ENCODE results near the gene FLRT2.

DNA sequence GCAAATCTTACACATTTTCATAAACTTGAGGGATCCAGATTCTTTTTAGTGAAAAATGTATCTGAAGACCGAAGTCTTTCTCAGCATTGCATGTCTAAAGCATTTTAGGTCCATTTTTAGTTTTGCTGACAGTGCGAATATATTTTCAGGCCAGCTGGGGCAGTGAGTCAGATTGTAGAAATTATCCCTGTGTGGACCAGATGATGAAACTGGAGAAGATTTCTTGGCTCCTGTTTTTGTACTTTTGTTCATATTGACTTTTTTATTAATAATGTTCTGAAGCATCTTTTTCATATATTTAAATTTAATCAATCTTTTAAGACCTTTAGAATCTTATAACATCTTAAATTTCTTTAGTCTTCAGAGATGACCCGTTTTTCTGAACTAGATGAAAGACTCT, 173.1 kb downstream of the FLRT2 start:
- TF ChIP-seq POLR2AphosphoS5 (IDR thresholded peaks at IDR 0.05; ENCODE audit: low read depth, low read length): no peak
- TF ChIP-seq, protein P1, sequence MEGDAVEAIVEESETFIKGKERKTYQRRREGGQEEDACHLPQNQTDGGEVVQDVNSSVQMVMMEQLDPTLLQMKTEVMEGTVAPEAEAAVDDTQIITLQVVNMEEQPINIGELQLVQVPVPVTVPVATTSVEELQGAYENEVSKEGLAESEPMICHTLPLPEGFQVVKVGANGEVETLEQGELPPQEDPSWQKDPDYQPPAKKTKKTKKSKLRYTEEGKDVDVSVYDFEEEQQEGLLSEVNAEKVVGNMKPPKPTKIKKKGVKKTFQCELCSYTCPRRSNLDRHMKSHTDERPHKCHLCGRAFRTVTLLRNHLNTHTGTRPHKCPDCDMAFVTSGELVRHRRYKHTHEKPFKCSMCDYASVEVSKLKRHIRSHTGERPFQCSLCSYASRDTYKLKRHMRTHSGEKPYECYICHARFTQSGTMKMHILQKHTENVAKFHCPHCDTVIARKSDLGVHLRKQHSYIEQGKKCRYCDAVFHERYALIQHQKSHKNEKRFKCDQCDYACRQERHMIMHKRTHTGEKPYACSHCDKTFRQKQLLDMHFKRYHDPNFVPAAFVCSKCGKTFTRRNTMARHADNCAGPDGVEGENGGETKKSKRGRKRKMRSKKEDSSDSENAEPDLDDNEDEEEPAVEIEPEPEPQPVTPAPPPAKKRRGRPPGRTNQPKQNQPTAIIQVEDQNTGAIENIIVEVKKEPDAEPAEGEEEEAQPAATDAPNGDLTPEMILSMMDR (IDR thresholded peaks at IDR 0.05 in 2 of 3, conservative IDR thresholded peaks at IDR 0.05 in 1 of 3; ENCODE audit: borderline replicate concordance in 1 of 3, insufficient read depth in 1 of 3, low read depth in 2 of 3, low read length in 2 of 3): no peak
- no peak for TF ChIP-seq CBX3 (IDR thresholded peaks at IDR 0.05; ENCODE audit: low read depth)
- TF ChIP-seq REST (IDR thresholded peaks at IDR 0.05; ENCODE audit: low read depth): no peak
- no peak for TF ChIP-seq ZFX (IDR thresholded peaks at IDR 0.05)
- no peak for TF ChIP-seq MAX (IDR thresholded peaks at IDR 0.05)

All from HCT116 (cell line).